ENCODE data around the gene MYO5B. TPM values are rescaled to one million over a fixed set of nuclear protein-coding genes. Genes with fewer than 3 reads are reported as not detected.

MYO5B gene
- total RNA-seq, 4 donors from 2014 or later: 32.0 to 63.3 (median 46.8) TPM

- Histone ChIP-seq H3K4me3 (no peak overlapping the region), H3K9me3 (no peaks in the 10 kb centered on the region), H3K27ac (no peak overlapping the region), H3K27me3 (no peaks in the 10 kb centered on the region), H3K36me3 (peaks cover 0 to 52% (median 0%) of the 10 kb centered on the region in 3 donors), H3K4me1 (no peaks in the 10 kb centered on the region)
- intact Hi-C loops (cut with DNase I): no loop called here
- TF ChIP-seq POLR2A (IDR thresholded peaks at IDR 0.05): no peak
- no peak for TF ChIP-seq CTCF (IDR thresholded peaks at IDR 0.05)
- WGBS, 2 donors: 40 to 54% methylated on average over 4 to 5 of the region's 5 CpGs
- no peak for DNase-seq
Observed at GRCh38 chr18:49905771-49906170, 289.2 kb downstream of the MYO5B start.

GRCh38 chr18:49904871-49905555, 289.9 kb downstream of the MYO5B start:
- intact Hi-C loops (cut with DNase I): no loop called here
- no peak for DNase-seq
- WGBS, 2 donors: 57 to 70% methylated on average over 4 of the region's 4 CpGs
- Histone ChIP-seq H3K9me3 (no peaks in the 10 kb centered on the region), H3K27ac (no peak overlapping the region), H3K4me1 (no peaks in the 10 kb centered on the region), H3K27me3 (no peaks in the 10 kb centered on the region), H3K4me3 (no peak overlapping the region), H3K36me3 (peaks cover 0 to 49% (median 0%) of the 10 kb centered on the region in 3 donors)
- TF ChIP-seq POLR2A (IDR thresholded peaks at IDR 0.05) (no peak), CTCF (IDR thresholded peaks at IDR 0.05) (no peak)

- H3K9me3 ChIP-seq: no peaks in the 10 kb centered on the region
- no peak for DNase-seq
- no peak overlapping the region for H3K4me3 ChIP-seq
- no peaks in the 10 kb centered on the region for H3K4me1 ChIP-seq
- no peak overlapping the region for H3K27ac ChIP-seq
- intact Hi-C loops (cut with DNase I): no loop called here
- H3K27me3 ChIP-seq: no peaks in the 10 kb centered on the region
- 89 to 91% methylated on average over 6 of the region's 6 CpGs for WGBS, 2 donors
- peaks cover 0 to 44% (median 0%) of the 10 kb centered on the region in 3 donors for H3K36me3 ChIP-seq
- TF ChIP-seq CTCF (IDR thresholded peaks at IDR 0.05): no peak
- TF ChIP-seq POLR2A (IDR thresholded peaks at IDR 0.05): no peak
Observed at GRCh38 chr18:49901862-49902340, 293.0 kb downstream of the MYO5B start.

- 44 to 46% methylated on average over 5 of the region's 5 CpGs for WGBS, 2 donors
- H3K4me3 ChIP-seq: no peak overlapping the region
- H3K4me1 ChIP-seq: no peaks in the 10 kb centered on the region
- TF ChIP-seq CTCF (IDR thresholded peaks at IDR 0.05): peak in 1 of 6 experiments; percentile 9
- TF ChIP-seq POLR2A (IDR thresholded peaks at IDR 0.05): no peak
- intact Hi-C loops (cut with DNase I): no loop called here
- no peaks in the 10 kb centered on the region for H3K27me3 ChIP-seq
- H3K36me3 ChIP-seq: peaks cover 0 to 37% (median 0%) of the 10 kb centered on the region in 3 donors
- no peaks in the 10 kb centered on the region for H3K9me3 ChIP-seq
- DNase-seq: no peak
- H3K27ac ChIP-seq: no peak overlapping the region
Observed at GRCh38 chr18:49899657-49900330, 295.2 kb downstream of the MYO5B start.

- H3K27ac ChIP-seq: no peak overlapping the region
- 48 to 49% methylated on average over 7 of the region's 7 CpGs for WGBS, 2 donors
- H3K4me1 ChIP-seq: no peaks in the 10 kb centered on the region
- DNase-seq: no peak
- TF ChIP-seq POLR2A (IDR thresholded peaks at IDR 0.05): no peak
- TF ChIP-seq CTCF (IDR thresholded peaks at IDR 0.05): no peak
- peaks cover 0 to 37% (median 0%) of the 10 kb centered on the region in 3 donors for H3K36me3 ChIP-seq
- intact Hi-C loops (cut with DNase I): no loop called here
- no peak overlapping the region for H3K4me3 ChIP-seq
- no peaks in the 10 kb centered on the region for H3K27me3 ChIP-seq
- no peaks in the 10 kb centered on the region for H3K9me3 ChIP-seq
Observed at GRCh38 chr18:49898421-49898820, 296.5 kb downstream of the MYO5B start.

All from esophagus squamous epithelium (tissue), 5 donors.